MCF 10A (cell line): ENCODE results near the gene IL16. TPM values are rescaled to one million over a fixed set of nuclear protein-coding genes. Genes with fewer than 3 reads are reported as not detected.

Source experiments
- BruUV-seq: library from RNA; stranded (reverse); fragments of 400-500 nt; replicated peaks from 2 replicates; lab custom pipeline; 2021; lab: Mats Ljungman, UMichigan
- CTCF ChIA-PET: fragments of 300-600 bp; sonication (Branson Sonifier 250); formaldehyde crosslinking; extraction: SDS; loops from one replicate; lab custom pipeline; 2021; ENCODE audit warnings: antibody characterized with exemption, inconsistent platforms; lab: Yijun Ruan, JAX
- POLR2A ChIA-PET: fragments of 300-600, 350-650 bp; sonication (Branson Sonifier 250); formaldehyde crosslinking; extraction: SDS; loops from one replicate; lab custom pipeline; 2020; ENCODE audit warnings: antibody characterized with exemption, inconsistent platforms; lab: Yijun Ruan, JAX
- DNase-seq: peaks from one replicate; pipeline ENCODE4 v3.0.0-alpha.2; 2018; ENCODE audit not compliant: unreplicated experiment
- H3K27ac Mint-ChIP-seq: one replicate; pipeline ENCODE4 v1.8.0; 2022; ENCODE audit warnings: mild to moderate bottlenecking, low read depth, mixed read lengths; ENCODE audit not compliant: unreplicated experiment
- H3K27me3 Mint-ChIP-seq: one replicate; pipeline ENCODE4 v1.8.0; 2022; ENCODE audit warnings: mixed read lengths; ENCODE audit not compliant: insufficient read depth, unreplicated experiment
- H3K36me3 Mint-ChIP-seq: one replicate; pipeline ENCODE4 v1.8.0; 2022; ENCODE audit warnings: mild to moderate bottlenecking, moderate library complexity, mixed read lengths; ENCODE audit not compliant: insufficient read depth, unreplicated experiment
- H3K4me1 Mint-ChIP-seq: one replicate; pipeline ENCODE4 v1.8.0; 2022; ENCODE audit warnings: mixed read lengths; ENCODE audit not compliant: insufficient read depth, unreplicated experiment
- H3K4me3 Mint-ChIP-seq: one replicate; pipeline ENCODE4 v1.8.0; 2022; ENCODE audit warnings: mild to moderate bottlenecking, moderate library complexity, mixed read lengths; ENCODE audit not compliant: unreplicated experiment
- H3K9me3 Mint-ChIP-seq: one replicate; pipeline ENCODE4 v1.8.0; 2022; ENCODE audit warnings: mixed read lengths; ENCODE audit not compliant: unreplicated experiment
- intact Hi-C: fragments of 100-400 bp; cut with micrococcal nuclease; formaldehyde crosslinking; loops from 2 replicates; pipeline ENCODE4 v1.14.1; 2022
- total RNA-seq: library from RNA; stranded (reverse); gene quantifications from 2 replicates; pipeline ENCODE4 v1.2.3, GENCODE V29; 2022
- TF ChIP-seq, protein P1 (sequence below): fragments of 200-600 bp; IDR thresholded peaks from one replicate; pipeline ENCODE4 v1.8.0; 2022; ENCODE audit warnings: antibody characterized with exemption, mild to moderate bottlenecking; ENCODE audit not compliant: unreplicated experiment

The IL16 gene
- total RNA-seq, 1 experiment from 2014 or later: 0.72 TPM

DNA sequence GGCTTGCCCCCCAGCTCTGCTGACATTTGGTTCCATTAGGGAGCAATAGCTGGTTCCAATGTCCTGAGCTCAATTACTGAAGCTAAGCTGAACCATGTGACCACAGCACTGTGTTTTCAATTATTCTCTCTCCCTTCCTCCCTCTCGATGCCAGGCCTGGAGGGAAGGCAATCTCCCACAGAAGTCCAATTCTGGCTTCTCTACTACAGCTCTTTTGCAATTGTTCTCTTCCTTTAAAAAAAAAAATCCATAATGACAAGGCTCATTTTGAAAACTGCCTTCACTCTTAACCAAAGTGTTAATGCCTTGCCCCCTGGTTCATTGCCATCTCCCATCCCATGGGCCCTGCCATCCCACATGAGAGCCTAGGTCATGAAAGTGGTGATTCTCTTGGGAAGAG, 24.8 kb downstream of the IL16 start:
- no peak overlapping the region for H3K4me3 Mint-ChIP-seq
- H3K4me1 Mint-ChIP-seq: no peaks in the 10 kb centered on the region
- ChIA-PET POLR2A (interaction anchor here (0.6 to 1.2 kb wide), 2 partner anchors 14 to 146 kb away, joined by 3 read pairs; no protein-coding TSS in a partner anchor), CTCF (interaction anchor here (1.4 to 3.5 kb wide), 2 partner anchors 45 to 65 kb away, joined by 3 to 12 read pairs; no protein-coding TSS in a partner anchor)
- no peak overlapping the region for H3K27ac Mint-ChIP-seq
- H3K27me3 Mint-ChIP-seq: no peaks in the 10 kb centered on the region
- no peaks in the 10 kb centered on the region for H3K9me3 Mint-ChIP-seq
- no peak for DNase-seq
- intact Hi-C loops: no loop called here
- no peaks in the 10 kb centered on the region for H3K36me3 Mint-ChIP-seq
- TF ChIP-seq, protein P1, sequence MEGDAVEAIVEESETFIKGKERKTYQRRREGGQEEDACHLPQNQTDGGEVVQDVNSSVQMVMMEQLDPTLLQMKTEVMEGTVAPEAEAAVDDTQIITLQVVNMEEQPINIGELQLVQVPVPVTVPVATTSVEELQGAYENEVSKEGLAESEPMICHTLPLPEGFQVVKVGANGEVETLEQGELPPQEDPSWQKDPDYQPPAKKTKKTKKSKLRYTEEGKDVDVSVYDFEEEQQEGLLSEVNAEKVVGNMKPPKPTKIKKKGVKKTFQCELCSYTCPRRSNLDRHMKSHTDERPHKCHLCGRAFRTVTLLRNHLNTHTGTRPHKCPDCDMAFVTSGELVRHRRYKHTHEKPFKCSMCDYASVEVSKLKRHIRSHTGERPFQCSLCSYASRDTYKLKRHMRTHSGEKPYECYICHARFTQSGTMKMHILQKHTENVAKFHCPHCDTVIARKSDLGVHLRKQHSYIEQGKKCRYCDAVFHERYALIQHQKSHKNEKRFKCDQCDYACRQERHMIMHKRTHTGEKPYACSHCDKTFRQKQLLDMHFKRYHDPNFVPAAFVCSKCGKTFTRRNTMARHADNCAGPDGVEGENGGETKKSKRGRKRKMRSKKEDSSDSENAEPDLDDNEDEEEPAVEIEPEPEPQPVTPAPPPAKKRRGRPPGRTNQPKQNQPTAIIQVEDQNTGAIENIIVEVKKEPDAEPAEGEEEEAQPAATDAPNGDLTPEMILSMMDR: no peak
- no TSS peak for BruUV-seq

DNA sequence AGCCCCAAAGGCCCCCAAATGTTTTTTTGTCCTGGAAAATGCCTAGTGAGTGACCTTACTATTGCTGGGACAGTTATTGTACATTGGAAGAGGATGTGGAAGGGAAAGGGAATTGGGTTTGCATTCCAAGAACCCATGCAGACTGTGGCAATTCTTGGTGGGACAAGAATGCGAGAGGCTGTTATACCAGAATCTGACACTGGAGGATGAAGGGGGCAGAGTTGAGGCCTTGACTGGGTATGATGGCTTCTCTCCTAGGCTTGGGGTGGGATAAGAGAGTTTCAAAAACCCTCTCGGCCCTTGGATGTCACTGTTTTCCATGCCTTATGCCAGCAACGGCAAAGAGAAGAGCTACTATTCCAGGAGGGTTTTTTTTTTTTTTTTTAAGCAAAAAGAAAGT, 25.3 kb downstream of the IL16 start:
- no TSS peak for BruUV-seq
- DNase-seq: no peak
- POLR2A ChIA-PET: interaction anchor here (0.6 kb wide), 1 partner anchor 146 kb away, joined by 3 read pairs; no protein-coding TSS in a partner anchor
- H3K36me3 Mint-ChIP-seq: no peaks in the 10 kb centered on the region
- no peak overlapping the region for H3K27ac Mint-ChIP-seq
- no peak overlapping the region for H3K4me3 Mint-ChIP-seq
- H3K9me3 Mint-ChIP-seq: no peaks in the 10 kb centered on the region
- H3K27me3 Mint-ChIP-seq: no peaks in the 10 kb centered on the region
- H3K4me1 Mint-ChIP-seq: no peaks in the 10 kb centered on the region
- CTCF ChIA-PET: interaction anchor here (0.9 to 3.5 kb wide), 2 partner anchors 19 to 44 kb away, joined by 3 to 12 read pairs; no protein-coding TSS in a partner anchor
- intact Hi-C loops: no loop called here
- TF ChIP-seq, protein P1: no peak

DNA sequence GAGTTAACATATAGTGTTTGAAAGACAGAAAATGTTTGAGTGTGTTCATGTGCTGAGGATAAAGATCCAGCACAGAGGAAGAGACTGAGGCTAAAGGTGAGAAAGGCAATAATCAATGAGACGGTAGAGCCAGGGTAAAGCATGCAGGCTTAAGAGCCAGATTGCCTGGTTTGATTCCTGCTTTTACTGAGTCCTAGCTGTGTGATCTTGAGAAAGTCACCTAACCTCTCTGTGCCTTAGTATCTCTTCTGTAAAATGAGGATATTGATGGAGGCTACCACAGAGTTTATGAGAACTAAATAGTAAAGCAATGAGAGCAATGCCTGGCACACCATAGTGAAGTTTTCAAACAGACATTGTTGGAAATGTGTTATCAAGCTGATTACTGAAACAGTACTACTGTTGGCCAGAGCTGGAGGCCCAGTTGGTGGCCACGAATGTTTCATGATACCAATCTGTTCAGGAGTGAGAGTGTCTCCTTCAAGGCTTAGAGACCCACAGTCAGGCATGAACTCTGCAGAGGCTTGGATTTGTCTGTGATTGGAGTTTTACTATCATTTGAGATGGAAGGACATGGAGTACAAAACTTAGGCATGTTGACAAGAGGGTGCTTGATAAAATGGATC, 26.8 kb downstream of the IL16 start:
- DNase-seq: no peak
- ChIA-PET POLR2A (no interaction called here), CTCF (interaction anchor here (0.6 to 3.5 kb wide), 2 partner anchors 36 to 43 kb away, joined by 3 to 12 read pairs; no protein-coding TSS in a partner anchor)
- no TSS peak for BruUV-seq
- H3K36me3 Mint-ChIP-seq: no peaks in the 10 kb centered on the region
- intact Hi-C loops: no loop called here
- no peaks in the 10 kb centered on the region for H3K27me3 Mint-ChIP-seq
- H3K4me1 Mint-ChIP-seq: peaks cover 5% of the 10 kb centered on the region
- H3K9me3 Mint-ChIP-seq: no peaks in the 10 kb centered on the region
- TF ChIP-seq, protein P1: no peak
- H3K27ac Mint-ChIP-seq: no peak overlapping the region
- no peak overlapping the region for H3K4me3 Mint-ChIP-seq

DNA sequence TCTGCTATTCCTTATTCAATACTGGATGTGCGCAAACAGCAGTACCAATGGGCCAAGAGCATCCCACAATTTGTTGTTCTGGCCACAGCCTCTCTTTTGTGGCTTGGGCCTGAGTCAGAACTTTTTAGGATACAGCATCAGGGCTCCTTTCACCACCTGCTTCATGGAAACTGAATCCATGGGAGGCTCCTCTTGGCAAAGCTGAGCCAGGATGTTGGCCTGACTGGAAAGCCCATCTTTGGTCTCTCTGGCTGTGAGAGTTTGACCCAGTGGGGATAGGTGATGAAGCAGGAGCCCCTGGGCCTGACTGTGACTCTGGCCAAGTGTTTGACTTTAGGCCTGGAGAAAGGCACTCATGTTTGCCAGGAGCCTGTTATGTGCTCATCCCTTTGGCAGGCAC, 27.6 kb downstream of the IL16 start:
- no peak for DNase-seq
- BruUV-seq: no TSS peak
- H3K4me3 Mint-ChIP-seq: no peak overlapping the region
- CTCF ChIA-PET: no interaction called here
- H3K36me3 Mint-ChIP-seq: no peaks in the 10 kb centered on the region
- peaks cover 5% of the 10 kb centered on the region for H3K4me1 Mint-ChIP-seq
- no peak overlapping the region for H3K27ac Mint-ChIP-seq
- intact Hi-C loops: no loop called here
- no peaks in the 10 kb centered on the region for H3K9me3 Mint-ChIP-seq
- TF ChIP-seq, protein P1: no peak
- POLR2A ChIA-PET: no interaction called here
- H3K27me3 Mint-ChIP-seq: no peaks in the 10 kb centered on the region
